Mammary epithelial cell (primary cell): Measurements from ENCODE around the gene CLMN.

ENCODE experiments used
- EZH2 ChIP-seq: IDR thresholded peaks from 2 replicates; pipeline ENCODE4 v1.6.1; 2012; ENCODE audit warnings: low read length, inconsistent platforms, borderline replicate concordance
- TF ChIP-seq, protein P1 (sequence below), 2 donors: IDR thresholded peaks in 1 of 2; conservative IDR thresholded peaks in 1 of 2; 2 replicates each; pipeline ENCODE4 v1.5.1; 2011 to 2012; ENCODE audit warnings: inconsistent platforms in 2 of 2, low read length in 2 of 2, mild to moderate bottlenecking in 2 of 2, control low read depth in 1 of 2, low read depth in 1 of 2; ENCODE audit not compliant: insufficient read depth in 1 of 2; ENCODE audit errors: extremely low read depth in 1 of 2

DNA sequence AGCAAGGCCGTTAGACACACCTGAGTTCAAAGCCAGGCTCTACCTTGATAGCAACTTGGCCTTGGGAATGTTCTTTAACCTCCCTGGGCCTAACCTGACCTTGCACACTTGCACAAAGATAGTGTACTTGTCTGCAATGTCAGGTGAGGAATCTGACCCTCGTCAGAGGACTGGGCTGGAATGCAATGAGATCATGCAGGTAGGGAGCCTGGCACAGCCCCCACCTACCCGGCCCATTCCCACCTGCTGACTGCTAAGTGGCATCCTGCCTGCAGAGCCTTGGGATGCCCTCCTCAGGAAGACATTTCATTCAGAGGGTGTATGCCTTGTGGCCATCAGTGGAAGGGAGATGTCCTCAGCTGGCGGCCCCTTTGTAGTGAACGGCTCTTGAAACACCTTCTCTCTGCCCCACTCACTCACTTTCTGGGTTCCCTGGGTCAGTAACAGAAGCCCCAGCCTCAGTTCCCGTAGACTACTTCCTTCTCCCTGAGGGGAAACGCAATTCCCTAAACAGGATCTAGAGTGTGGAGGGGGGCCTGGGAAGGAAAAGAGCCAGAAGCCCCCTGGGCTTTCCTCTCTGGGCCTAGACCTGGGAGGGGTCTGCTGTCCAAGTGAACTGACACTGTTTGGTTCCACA lies 94.3 kb downstream of the CLMN start:
- TF ChIP-seq, protein P1, sequence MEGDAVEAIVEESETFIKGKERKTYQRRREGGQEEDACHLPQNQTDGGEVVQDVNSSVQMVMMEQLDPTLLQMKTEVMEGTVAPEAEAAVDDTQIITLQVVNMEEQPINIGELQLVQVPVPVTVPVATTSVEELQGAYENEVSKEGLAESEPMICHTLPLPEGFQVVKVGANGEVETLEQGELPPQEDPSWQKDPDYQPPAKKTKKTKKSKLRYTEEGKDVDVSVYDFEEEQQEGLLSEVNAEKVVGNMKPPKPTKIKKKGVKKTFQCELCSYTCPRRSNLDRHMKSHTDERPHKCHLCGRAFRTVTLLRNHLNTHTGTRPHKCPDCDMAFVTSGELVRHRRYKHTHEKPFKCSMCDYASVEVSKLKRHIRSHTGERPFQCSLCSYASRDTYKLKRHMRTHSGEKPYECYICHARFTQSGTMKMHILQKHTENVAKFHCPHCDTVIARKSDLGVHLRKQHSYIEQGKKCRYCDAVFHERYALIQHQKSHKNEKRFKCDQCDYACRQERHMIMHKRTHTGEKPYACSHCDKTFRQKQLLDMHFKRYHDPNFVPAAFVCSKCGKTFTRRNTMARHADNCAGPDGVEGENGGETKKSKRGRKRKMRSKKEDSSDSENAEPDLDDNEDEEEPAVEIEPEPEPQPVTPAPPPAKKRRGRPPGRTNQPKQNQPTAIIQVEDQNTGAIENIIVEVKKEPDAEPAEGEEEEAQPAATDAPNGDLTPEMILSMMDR (conservative IDR thresholded peaks at IDR 0.05 in 1 of 2, IDR thresholded peaks at IDR 0.05 in 1 of 2; ENCODE audit: extremely low read depth in 1 of 2, insufficient read depth in 1 of 2, low read depth in 1 of 2, low read length in 2 of 2): no peak
- TF ChIP-seq EZH2: no peak
